ENCODE results near the gene COL10A1.
"Not testable (repeated sequence)": the region's sequence is repeated elsewhere in the genome, so short reads cannot be mapped to it uniquely, and the experiment has no call there.

Gene COL10A1

DNA sequence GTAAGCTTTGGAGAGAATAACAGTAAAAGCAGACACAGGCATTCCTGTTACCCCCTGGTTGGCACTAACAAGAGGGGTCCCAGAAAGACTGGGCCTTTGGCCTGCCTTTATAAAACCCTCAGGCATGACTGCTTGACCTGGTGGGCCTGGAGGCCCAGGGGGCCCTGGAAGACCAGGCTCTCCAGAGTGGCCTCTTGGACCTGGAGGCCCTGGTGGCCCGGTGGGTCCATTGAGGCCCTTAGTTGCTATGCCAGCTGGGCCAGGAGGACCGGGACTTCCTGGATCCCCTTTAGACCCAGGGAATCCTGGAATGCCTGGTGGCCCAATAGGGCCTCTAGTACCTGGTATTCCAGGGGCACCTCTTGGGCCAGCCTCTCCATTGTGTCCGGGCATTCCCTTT is 5.5 kb downstream of the COL10A1 start:
- no peak for DNase-seq (ENCODE audit: low read depth in 2 of 2)

- DNase-seq (ENCODE audit: low read depth in 2 of 2) = no peak
Observed at GRCh38 chr6:116118608-116119007, 7.3 kb downstream of the COL10A1 start.

DNA sequence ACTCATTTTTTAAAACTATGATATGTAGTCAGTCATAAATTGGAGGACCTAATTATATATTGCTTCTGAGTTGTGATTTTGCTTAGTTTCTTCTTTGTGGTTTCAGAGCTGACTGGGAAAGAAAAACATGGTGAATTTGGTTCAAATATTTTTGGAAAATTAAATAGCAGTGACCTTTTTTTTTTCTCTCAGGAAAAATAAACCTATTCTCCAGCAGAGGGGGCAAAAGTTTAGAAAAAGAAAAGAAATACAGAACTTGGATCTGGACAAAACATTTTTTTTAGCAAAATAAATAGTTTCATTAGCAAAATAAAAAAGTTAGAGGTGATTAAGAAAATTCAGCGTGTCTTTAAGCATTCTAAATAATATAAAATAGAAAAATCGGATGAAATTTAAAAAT is 10.2 kb downstream of the COL10A1 start:
- DNase-seq (ENCODE audit: low read depth in 2 of 2) = no peak

GRCh38 chr6:116113386-116113785 is 12.5 kb downstream of the COL10A1 start:
- no peak for DNase-seq (ENCODE audit: low read depth in 2 of 2)

- no peak for DNase-seq (ENCODE audit: low read depth in 2 of 2)
Observed at GRCh38 chr6:116111552-116112528, 14.1 kb downstream of the COL10A1 start.

- DNase-seq (ENCODE audit: low read depth in 2 of 2) = no peak
Observed at GRCh38 chr6:116108836-116109235, 17.1 kb downstream of the COL10A1 start.

GRCh38 chr6:116106146-116106545 is 19.8 kb downstream of the COL10A1 start:
- no peak for DNase-seq (ENCODE audit: low read depth in 2 of 2)

DNA sequence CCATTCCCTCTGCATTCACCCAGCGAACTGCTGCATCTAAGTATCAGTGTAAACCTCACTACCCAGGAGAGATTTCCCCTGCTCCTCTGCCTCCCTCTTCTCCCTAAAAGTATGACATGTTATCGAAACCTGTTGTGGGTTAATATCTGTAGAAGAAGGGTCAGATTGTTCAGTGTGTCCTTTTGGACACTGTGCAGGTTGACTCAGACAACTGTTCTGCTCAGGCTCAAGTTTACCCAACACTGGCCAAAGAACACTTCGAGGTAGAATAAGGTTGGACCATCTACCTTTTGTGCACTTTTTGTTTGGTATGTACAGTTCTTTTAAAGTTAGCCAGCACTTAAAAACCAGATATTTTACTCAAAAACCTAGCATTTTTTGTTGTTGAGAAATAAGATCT is 20.7 kb downstream of the COL10A1 start:
- DNase-seq (ENCODE audit: low read depth in 2 of 2) = no peak

DNA sequence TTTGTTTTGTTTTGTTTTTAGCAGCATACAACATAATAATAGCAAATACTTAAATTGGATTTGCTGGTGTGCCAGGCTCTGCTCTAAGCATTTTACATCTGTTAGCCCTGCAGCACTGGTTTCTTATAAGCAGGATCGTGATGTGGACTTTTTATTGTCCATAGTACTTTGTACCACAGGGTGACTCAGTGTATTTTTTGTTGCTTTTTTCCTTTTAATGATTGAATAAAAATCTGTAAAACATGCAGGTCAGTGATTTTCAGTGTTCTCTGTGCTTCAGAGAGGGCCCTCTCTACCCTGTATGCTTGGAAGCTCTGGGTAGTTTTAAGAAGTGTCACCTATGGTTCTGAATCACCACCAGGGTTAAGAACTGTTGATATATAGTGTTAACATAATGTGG is 21.3 kb downstream of the COL10A1 start:
- DNase-seq (ENCODE audit: low read depth in 2 of 2) = no peak

DNA sequence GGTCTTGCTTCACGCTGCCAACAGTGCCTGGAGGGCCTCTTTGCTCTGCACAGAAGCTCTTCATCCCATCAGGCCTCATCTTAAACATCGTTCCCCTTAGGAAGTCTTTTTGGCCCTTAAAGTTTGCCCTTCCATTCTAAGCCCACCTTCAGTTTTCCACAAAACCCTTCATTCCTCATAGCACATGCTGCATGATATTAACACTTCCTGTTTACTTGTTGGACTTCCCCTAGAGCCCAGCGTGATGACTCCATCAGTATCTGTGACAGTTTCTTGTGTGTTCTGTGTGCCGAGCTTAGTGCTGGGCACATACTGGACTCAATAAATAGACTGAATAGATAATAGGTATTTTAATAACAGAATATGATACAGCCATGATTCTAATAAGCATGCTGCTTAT is 23.1 kb downstream of the COL10A1 start:
- DNase-seq (ENCODE audit: low read depth in 2 of 2) = no peak

GRCh38 chr6:116101790-116102189 is 24.1 kb downstream of the COL10A1 start:
- DNase-seq (ENCODE audit: low read depth in 2 of 2) = no peak

- peak in 1 of 2 donors; percentile 46 for DNase-seq (ENCODE audit: low read depth in 2 of 2)
Observed at GRCh38 chr6:116101302-116101718, 24.6 kb downstream of the COL10A1 start.

GRCh38 chr6:116100419-116101301 is 25.3 kb downstream of the COL10A1 start, which contains the start of gene NT5DC1:
Gene NT5DC1 (plus strand): TSS chr6:116100853. CDS start chr6:116100931, 78 bp downstream.
- DNase-seq (ENCODE audit: low read depth in 2 of 2) = peak; percentile 70 to 71

GRCh38 chr6:116099036-116099435 is 26.9 kb downstream of the COL10A1 start:
- no peak for DNase-seq (ENCODE audit: low read depth in 2 of 2)

- no peak for DNase-seq (ENCODE audit: low read depth in 2 of 2)
Observed at GRCh38 chr6:116096979-116097816, 28.7 kb downstream of the COL10A1 start.

GRCh38 chr6:116096048-116096759 is 29.7 kb downstream of the COL10A1 start:
- not testable (repeated sequence) for DNase-seq (ENCODE audit: low read depth in 2 of 2)

DNA sequence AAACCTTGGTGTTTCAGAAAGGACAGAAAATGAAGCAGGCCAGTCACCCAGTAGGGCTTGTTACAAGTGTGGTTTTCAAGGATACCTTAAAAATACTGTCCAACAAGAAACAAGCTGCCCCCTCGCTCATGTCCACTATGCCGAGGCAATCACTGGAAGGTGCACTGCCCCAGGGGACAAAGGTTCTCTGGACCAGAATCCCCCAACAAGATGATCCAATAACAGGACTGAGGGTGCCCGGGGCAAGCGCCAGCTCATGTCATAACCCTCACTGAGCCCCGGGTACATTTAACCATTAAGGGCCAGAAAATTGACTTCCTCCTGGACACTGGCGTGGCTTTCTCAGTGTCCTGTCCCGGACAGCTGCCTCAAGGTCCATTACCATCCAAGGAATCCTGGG is 31.9 kb downstream of the COL10A1 start:
- DNase-seq (ENCODE audit: low read depth in 2 of 2) = no peak

DNA sequence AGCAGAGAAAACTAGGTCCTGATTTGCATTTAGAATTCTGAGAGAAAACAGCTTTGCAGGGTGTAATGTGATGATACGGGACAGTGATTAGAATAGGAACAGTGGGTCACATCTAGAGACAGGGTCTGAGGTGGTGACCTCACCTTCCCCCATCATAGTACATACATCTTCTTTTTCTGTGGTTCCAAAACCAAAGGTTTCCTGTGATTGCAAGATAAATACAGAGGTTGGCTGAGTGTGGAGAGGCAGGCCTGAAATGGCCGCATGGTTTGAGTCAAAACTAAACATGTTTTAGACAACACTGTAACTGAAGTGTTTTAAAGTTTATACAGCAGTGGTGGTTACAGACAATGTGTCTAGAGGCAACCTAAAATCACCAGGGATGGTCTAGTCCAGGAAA is 35.7 kb downstream of the COL10A1 start:
- no peak for DNase-seq (ENCODE audit: low read depth in 2 of 2)

GRCh38 chr6:116088946-116089345 is 37.0 kb downstream of the COL10A1 start:
- DNase-seq (ENCODE audit: low read depth in 2 of 2) = no peak

- no peak for DNase-seq (ENCODE audit: low read depth in 2 of 2)
Observed at GRCh38 chr6:116087437-116088027, 38.4 kb downstream of the COL10A1 start.
